ENCODE measurements around the gene SLC23A2.

DNA sequence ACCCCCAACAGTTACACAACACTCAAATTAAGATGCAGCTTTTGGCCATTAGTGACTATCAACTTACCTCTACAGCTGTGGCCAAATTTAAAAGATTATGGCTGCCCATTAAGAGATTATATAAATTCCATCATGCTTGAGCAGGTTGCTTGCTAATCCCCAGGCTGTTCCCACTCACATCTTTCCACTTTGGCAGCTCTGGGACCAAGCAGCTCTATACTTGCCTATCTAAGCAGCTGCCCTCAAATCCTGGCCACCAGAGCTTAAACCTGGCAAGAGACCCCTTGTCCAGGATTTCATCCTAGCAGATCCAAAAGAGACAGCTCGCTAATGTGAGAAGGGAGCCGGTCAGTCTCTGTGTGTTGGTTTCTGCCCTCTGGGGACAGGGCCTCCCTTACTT is 127.9 kb downstream of the SLC23A2 start:
- TF ChIP-seq, protein P1, sequence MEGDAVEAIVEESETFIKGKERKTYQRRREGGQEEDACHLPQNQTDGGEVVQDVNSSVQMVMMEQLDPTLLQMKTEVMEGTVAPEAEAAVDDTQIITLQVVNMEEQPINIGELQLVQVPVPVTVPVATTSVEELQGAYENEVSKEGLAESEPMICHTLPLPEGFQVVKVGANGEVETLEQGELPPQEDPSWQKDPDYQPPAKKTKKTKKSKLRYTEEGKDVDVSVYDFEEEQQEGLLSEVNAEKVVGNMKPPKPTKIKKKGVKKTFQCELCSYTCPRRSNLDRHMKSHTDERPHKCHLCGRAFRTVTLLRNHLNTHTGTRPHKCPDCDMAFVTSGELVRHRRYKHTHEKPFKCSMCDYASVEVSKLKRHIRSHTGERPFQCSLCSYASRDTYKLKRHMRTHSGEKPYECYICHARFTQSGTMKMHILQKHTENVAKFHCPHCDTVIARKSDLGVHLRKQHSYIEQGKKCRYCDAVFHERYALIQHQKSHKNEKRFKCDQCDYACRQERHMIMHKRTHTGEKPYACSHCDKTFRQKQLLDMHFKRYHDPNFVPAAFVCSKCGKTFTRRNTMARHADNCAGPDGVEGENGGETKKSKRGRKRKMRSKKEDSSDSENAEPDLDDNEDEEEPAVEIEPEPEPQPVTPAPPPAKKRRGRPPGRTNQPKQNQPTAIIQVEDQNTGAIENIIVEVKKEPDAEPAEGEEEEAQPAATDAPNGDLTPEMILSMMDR (IDR thresholded peaks at IDR 0.05) = no peak
- TF ChIP-seq POLR2A (IDR thresholded peaks at IDR 0.05) (no peak), POLR2AphosphoS5 (IDR thresholded peaks at IDR 0.05) (no peak), EP300 (IDR thresholded peaks at IDR 0.05) (no peak)

All from stomach (tissue), 4 donors.